ENCODE data around the gene DDX51.

DNA sequence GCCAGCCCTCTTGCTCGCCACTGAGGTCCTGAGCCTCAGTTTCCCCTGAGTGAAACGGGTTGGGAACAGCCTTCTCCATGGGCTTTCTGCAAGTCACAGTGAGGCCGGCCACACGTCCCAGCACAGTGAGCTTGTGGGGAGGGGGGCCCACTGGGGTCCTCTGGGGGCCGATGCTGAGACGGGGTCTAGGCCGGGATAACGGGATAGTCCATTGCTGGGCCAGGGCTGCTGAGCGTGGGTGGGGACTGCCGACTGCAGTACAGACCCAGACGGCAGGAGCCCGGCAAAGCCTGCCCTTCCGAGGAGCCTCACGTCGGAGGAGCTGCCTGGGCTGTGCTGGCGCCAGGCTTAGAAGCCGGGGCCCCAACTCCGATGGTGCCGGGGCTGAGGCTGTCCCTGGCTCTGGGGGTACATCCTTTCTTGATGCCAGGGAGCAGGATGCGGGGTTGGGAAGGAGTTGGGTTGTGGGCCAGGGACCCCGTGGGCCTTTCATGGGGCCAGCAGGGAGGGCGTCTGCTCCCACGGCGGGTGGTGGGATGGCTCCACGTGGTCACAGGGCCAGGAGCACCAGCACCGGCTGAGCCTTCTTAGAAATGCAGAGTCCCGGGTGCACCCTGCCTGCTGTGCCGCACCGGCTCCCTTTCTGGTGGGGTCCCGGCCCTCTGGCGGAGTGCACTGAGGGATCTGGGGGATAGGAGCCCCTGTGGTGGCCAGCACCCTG lies 24.4 kb upstream of the DDX51 start:
- TF ChIP-seq POLR2A (IDR thresholded peaks at IDR 0.05) (no peak), POLR2AphosphoS5 (IDR thresholded peaks at IDR 0.05) (no peak), EP300 (IDR thresholded peaks at IDR 0.05) (no peak)
- TF ChIP-seq, protein P1, sequence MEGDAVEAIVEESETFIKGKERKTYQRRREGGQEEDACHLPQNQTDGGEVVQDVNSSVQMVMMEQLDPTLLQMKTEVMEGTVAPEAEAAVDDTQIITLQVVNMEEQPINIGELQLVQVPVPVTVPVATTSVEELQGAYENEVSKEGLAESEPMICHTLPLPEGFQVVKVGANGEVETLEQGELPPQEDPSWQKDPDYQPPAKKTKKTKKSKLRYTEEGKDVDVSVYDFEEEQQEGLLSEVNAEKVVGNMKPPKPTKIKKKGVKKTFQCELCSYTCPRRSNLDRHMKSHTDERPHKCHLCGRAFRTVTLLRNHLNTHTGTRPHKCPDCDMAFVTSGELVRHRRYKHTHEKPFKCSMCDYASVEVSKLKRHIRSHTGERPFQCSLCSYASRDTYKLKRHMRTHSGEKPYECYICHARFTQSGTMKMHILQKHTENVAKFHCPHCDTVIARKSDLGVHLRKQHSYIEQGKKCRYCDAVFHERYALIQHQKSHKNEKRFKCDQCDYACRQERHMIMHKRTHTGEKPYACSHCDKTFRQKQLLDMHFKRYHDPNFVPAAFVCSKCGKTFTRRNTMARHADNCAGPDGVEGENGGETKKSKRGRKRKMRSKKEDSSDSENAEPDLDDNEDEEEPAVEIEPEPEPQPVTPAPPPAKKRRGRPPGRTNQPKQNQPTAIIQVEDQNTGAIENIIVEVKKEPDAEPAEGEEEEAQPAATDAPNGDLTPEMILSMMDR (IDR thresholded peaks at IDR 0.05), result no peak

Measured in upper lobe of left lung (tissue), 4 donors.